ENCODE results near the gene SYK. TPM values are rescaled to one million over a fixed set of nuclear protein-coding genes. Genes with fewer than 3 reads are reported as not detected.

The SYK gene
- total and polyA plus RNA-seq, 2 of the 13 experiments (the other 11 are each of a cell fraction or from before 2014, with no cell fraction given): not detected

DNA sequence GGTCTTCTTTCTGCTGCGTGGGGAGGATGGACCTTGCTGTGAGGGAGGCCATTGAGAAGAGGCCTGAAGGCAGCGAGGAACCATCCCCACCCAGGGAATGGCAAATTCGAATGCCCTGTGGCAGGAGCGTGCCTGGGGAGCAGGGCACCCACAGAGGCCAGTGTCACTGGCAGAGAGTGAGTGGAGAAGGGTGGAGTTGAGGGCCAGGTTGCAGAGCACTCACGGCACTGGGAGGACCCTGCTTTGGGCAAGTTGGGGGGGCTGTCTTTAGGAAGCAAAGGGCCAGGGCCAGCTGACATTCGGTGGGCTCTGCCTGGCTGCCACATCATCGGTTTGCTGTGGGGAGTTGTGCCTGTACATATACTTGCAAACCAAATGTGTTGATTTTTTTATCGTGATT lies 47.2 kb downstream of the SYK start:
- WGBS (ENCODE audit: low lambda C conversion rate): 5% methylated on average over 8 of the region's 8 CpGs
- POLR2A ChIA-PET: no interaction called here
- no peak for FAIRE-seq

GRCh38 chr9:90851444-90851843 lies 49.8 kb downstream of the SYK start:
- intact Hi-C loops (cut with micrococcal nuclease; ENCODE audit: unreplicated experiment) (no loop called here), in situ Hi-C loops (cut with HindIII; ENCODE audit: extremely low pct_ligation_motif_present, low pct_unique_long_range_greater_than_20kb) (loop anchor here (25.0 kb wide), 1 partner anchor 614 kb away; no protein-coding TSS in a partner anchor)
- H4K20me1 ChIP-seq (ENCODE audit: insufficient read depth, low read length): no peaks in the 10 kb centered on the region
- no peaks in the 10 kb centered on the region for H3K79me2 ChIP-seq (ENCODE audit: insufficient read depth, low read length)
- no peak overlapping the region for H3K27ac ChIP-seq (ENCODE audit: extremely low read length, insufficient read depth, low read length)
- peak; percentile 60 for TF ChIP-seq ATF7 (IDR thresholded peaks at IDR 0.05)
- no peak for TF ChIP-seq ATF7 (CRISPR knock-in tag; IDR thresholded peaks at IDR 0.05)
- peak; percentile 80 for TF ChIP-seq CREB1 (IDR thresholded peaks at IDR 0.05)
- TF ChIP-seq CREB1 (CRISPR knock-in tag; IDR thresholded peaks at IDR 0.05): no peak
- no peak for TF ChIP-seq KDM4B (CRISPR knock-in tag; IDR thresholded peaks at IDR 0.05)
- H3K36me3 ChIP-seq (replicated peaks in 1 of 2; ENCODE audit: control insufficient read depth in 1 of 2, insufficient read depth in 2 of 2, low read length in 2 of 2): no peaks in the 10 kb centered on the region
- no peak overlapping the region for H3K4me3 ChIP-seq (replicated peaks in 1 of 3; ENCODE audit: insufficient read depth in 1 of 3, low read depth in 2 of 3, low read length in 3 of 3)
- H3K4me2 ChIP-seq (ENCODE audit: low read depth, low read length): no peak overlapping the region
- no peak overlapping the region for H3K9ac ChIP-seq (ENCODE audit: insufficient read depth, low read depth, low read length)
- no peaks in the 10 kb centered on the region for H3K4me1 ChIP-seq (ENCODE audit: insufficient read depth, low read length)
- BruUV-seq (replicated peaks): no TSS peak
- DNase-seq (ENCODE audit: low spot score) (no peak), ATAC-seq (no peak), FAIRE-seq (no peak)
- under 1% methylated on average over 5 of the region's 5 CpGs for WGBS (ENCODE audit: low lambda C conversion rate)
- ChIA-PET POLR2A (no interaction called here), CTCF (ENCODE audit: low intra/inter-chr PET ratio, low total read pairs) (no interaction called here)
- no peaks in the 10 kb centered on the region for H3K9me3 ChIP-seq (ENCODE audit: low read length)
- H2AFZ ChIP-seq (ENCODE audit: low read length): no peak overlapping the region
- no peaks in the 10 kb centered on the region; a peak in 1 of 5 replicates for H3K27me3 ChIP-seq (ENCODE audit: control insufficient read depth in 1 of 2, insufficient read depth in 2 of 2, low read length in 2 of 2)

More for the DNA sequence above, 47.2 kb downstream of the SYK start:
- Histone ChIP-seq H3K9ac (ENCODE audit: insufficient read depth, low read depth, low read length) (no peak overlapping the region), H3K9me3 (ENCODE audit: low read length) (no peaks in the 10 kb centered on the region), H3K4me2 (ENCODE audit: low read depth, low read length) (no peak overlapping the region), H3K79me2 (ENCODE audit: insufficient read depth, low read length) (no peaks in the 10 kb centered on the region), H3K27me3 (ENCODE audit: control insufficient read depth in 1 of 2, insufficient read depth in 2 of 2, low read length in 2 of 2) (no peaks in the 10 kb centered on the region; a peak in 1 of 5 replicates), H4K20me1 (ENCODE audit: insufficient read depth, low read length) (no peaks in the 10 kb centered on the region), H2AFZ (ENCODE audit: low read length) (no peak overlapping the region), H3K36me3 (replicated peaks in 1 of 2; ENCODE audit: control insufficient read depth in 1 of 2, insufficient read depth in 2 of 2, low read length in 2 of 2) (no peaks in the 10 kb centered on the region), H3K4me1 (ENCODE audit: insufficient read depth, low read length) (no peaks in the 10 kb centered on the region), H3K27ac (ENCODE audit: extremely low read length, insufficient read depth, low read length) (no peak overlapping the region), H3K4me3 (replicated peaks in 1 of 3; ENCODE audit: insufficient read depth in 1 of 3, low read depth in 2 of 3, low read length in 3 of 3) (no peak overlapping the region)
- no TSS peak for BruUV-seq (replicated peaks)
- CTCF ChIA-PET (ENCODE audit: low intra/inter-chr PET ratio, low total read pairs): no interaction called here
- no peak for DNase-seq (ENCODE audit: low spot score)
- ATAC-seq: no peak
- in situ Hi-C loops (cut with HindIII; ENCODE audit: extremely low pct_ligation_motif_present, low pct_unique_long_range_greater_than_20kb): no loop called here
- intact Hi-C loops (cut with micrococcal nuclease; ENCODE audit: unreplicated experiment): no loop called here
- TF ChIP-seq, protein P1, sequence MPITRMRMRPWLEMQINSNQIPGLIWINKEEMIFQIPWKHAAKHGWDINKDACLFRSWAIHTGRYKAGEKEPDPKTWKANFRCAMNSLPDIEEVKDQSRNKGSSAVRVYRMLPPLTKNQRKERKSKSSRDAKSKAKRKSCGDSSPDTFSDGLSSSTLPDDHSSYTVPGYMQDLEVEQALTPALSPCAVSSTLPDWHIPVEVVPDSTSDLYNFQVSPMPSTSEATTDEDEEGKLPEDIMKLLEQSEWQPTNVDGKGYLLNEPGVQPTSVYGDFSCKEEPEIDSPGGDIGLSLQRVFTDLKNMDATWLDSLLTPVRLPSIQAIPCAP (CRISPR knock-in tag; IDR thresholded peaks at IDR 0.05; ENCODE audit: low read depth): no peak
- no peak for TF ChIP-seq KLF9 (CRISPR knock-in tag; IDR thresholded peaks at IDR 0.05; ENCODE audit: low read depth)
